ENCODE data around the gene SNCAIP. TPM values are rescaled to one million over a fixed set of nuclear protein-coding genes. Genes with fewer than 3 reads are reported as not detected.

SNCAIP gene
- total RNA-seq, 2 donors from 2014 or later: not detected

- no peak for ATAC-seq
- H3K27ac Mint-ChIP-seq: no peak overlapping the region
- H3K9me3 Mint-ChIP-seq: peaks cover 0 to 6% of the 10 kb centered on the region in 2 donors
- no peak for DNase-seq (ENCODE audit: low spot score in 2 of 2)
- peaks cover 0 to 12% of the 10 kb centered on the region in 2 donors for H3K36me3 Mint-ChIP-seq
Observed at GRCh38 chr5:122306461-122306860, 5.6 kb upstream of the SNCAIP start.

- H3K36me3 Mint-ChIP-seq: peaks cover 11 to 33% of the 10 kb centered on the region in 2 donors
- ATAC-seq (no peak), DNase-seq (ENCODE audit: low spot score in 2 of 2) (no peak)
- H3K9me3 Mint-ChIP-seq: peaks cover 0 to 6% of the 10 kb centered on the region in 2 donors
- no peak overlapping the region for H3K27ac Mint-ChIP-seq
Observed at GRCh38 chr5:122310889-122311288, 1.1 kb upstream of the SNCAIP start.

DNA sequence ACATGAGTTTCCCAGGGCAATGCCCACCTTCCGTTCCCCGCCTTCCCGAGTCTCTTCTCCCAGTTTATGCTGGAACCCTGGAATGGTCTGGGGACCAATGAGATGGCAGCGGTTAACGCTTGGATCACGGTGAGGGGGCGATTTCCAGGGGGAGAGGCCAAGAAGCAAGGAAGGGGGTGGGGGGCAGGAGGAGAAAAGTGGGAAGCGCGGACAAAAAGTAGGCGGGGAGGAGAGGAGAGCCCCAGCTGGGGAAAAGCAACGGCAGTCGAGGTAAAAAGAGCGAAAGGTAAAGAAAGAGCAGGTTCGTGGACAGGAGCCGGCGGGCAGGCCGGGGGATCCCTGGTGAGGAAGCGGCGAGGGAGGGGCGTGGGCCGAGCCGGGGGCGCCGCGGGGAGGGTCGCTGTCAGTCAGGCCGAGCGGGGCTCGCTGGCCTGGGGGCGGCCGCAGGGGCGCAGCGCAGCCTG lies 508 bp upstream of the SNCAIP start:
- Mint-ChIP-seq H3K36me3 (peaks cover 11 to 33% of the 10 kb centered on the region in 2 donors), H3K27ac (no peak overlapping the region), H3K9me3 (peaks cover 0 to 1% of the 10 kb centered on the region in 2 donors)
- DNase-seq (ENCODE audit: low spot score in 2 of 2) (no peak), ATAC-seq (no peak)

DNA sequence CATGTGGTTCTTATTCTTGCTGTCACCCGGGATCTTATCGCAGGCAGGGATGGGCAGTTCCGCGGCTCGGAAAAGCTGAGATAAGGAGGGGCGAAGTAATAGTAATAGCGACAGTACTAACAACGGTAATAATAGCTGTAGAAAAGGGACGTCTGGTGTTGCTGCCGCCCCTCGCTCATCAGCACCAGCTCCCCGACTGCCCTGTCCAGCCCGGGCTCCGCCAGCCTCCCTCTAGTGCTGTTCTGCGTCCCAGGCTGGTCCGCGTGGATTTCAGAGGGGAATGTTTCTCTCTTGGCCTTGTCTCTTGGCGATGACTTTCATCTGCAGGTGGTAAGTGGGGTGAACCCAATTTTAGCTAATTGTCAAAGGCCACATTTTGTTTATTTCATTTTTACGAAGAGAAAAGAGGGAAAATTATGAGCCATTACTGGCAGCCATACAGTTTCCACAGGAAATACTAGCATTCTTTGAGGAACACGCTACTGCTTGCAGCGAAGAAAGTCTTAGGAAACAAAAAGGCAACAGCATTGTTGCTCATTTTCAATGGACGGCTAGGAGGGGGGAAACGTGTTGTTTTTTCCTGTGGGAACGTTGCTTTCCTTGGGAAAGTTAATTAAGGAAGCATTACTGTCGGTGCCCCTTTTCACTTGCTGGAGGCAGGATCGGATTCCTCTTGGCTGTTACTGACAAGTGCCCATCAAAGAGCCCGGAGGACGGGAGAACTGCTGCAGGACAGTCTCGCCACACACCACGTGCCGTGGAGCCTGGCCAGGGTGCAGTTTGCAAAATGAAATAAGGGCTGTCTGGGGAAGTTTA lies 762 bp downstream of the SNCAIP start:
- ATAC-seq (no peak), DNase-seq (ENCODE audit: low spot score in 2 of 2) (no peak)
- H3K9me3 Mint-ChIP-seq: no peaks in the 10 kb centered on the region
- H3K36me3 Mint-ChIP-seq: peaks cover 11 to 33% of the 10 kb centered on the region in 2 donors
- no peak overlapping the region for H3K27ac Mint-ChIP-seq

- DNase-seq (ENCODE audit: low spot score in 2 of 2) (no peak), ATAC-seq (no peak)
- Mint-ChIP-seq H3K9me3 (no peaks in the 10 kb centered on the region), H3K27ac (no peak overlapping the region), H3K36me3 (peaks cover 11 to 33% of the 10 kb centered on the region in 2 donors)
Observed at GRCh38 chr5:122314036-122314435, 2.0 kb downstream of the SNCAIP start.

- ATAC-seq (no peak), DNase-seq (ENCODE audit: low spot score in 2 of 2) (no peak)
- no peaks in the 10 kb centered on the region for H3K9me3 Mint-ChIP-seq
- H3K36me3 Mint-ChIP-seq: peaks cover 11 to 27% of the 10 kb centered on the region in 2 donors
- no peak overlapping the region for H3K27ac Mint-ChIP-seq
Observed at GRCh38 chr5:122315521-122315920, 3.5 kb downstream of the SNCAIP start.

DNA sequence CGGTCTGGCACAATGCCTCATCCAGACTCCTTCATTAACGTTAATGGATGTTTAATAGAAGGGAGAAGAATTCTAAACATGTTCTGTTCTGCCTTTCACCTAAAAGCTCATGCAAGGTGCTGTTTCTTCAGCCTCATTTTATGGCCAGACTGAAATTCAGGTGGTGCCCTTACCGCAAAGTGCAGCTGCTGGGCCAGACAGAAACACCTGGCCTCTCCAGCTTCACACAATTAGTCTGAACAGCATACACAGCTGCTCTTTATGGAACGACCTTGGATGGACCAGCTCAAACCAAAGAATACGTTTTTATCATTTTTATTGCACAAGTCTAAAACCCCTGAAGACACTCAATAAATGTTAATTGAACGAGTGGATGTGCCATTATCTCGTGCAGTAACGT lies 4.6 kb downstream of the SNCAIP start:
- Mint-ChIP-seq H3K9me3 (no peaks in the 10 kb centered on the region), H3K27ac (no peak overlapping the region), H3K36me3 (peaks cover 11 to 21% of the 10 kb centered on the region in 2 donors)
- no peak for DNase-seq (ENCODE audit: low spot score in 2 of 2)
- no peak for ATAC-seq

GRCh38 chr5:122319897-122320296 lies 7.9 kb downstream of the SNCAIP start:
- Mint-ChIP-seq H3K27ac (no peak overlapping the region), H3K9me3 (no peaks in the 10 kb centered on the region), H3K36me3 (peaks cover 0 to 5% of the 10 kb centered on the region in 2 donors)
- DNase-seq (ENCODE audit: low spot score in 2 of 2): no peak
- no peak for ATAC-seq

GRCh38 chr5:122321921-122322320 lies 9.9 kb downstream of the SNCAIP start:
- Mint-ChIP-seq H3K9me3 (no peaks in the 10 kb centered on the region), H3K36me3 (no peaks in the 10 kb centered on the region), H3K27ac (no peak overlapping the region)
- ATAC-seq: no peak
- no peak for DNase-seq (ENCODE audit: low spot score in 2 of 2)

GRCh38 chr5:122322801-122323548 lies 10.9 kb downstream of the SNCAIP start:
- Mint-ChIP-seq H3K27ac (no peak overlapping the region), H3K36me3 (no peaks in the 10 kb centered on the region), H3K9me3 (no peaks in the 10 kb centered on the region)
- ATAC-seq: no peak
- no peak for DNase-seq (ENCODE audit: low spot score in 2 of 2)

DNA sequence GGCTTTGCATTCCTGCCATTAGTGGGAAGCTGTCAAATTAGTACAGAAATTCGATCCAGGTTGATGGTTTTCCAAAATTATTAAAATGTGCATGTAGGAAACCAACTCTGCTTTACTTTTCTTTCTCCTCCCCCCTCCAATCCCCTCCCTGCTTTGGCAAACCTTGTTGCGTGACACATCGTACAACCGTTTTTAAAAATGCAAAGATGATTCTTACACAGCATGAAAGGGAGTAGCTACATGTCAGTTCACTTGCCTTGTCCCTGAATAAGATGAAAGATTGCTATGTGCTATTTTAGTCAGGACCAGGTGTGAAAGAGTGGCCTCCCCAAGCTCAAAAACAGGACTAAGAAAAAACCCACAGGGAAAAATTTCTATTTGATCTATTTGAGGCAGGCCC lies 11.7 kb downstream of the SNCAIP start:
- DNase-seq (ENCODE audit: low spot score in 2 of 2): no peak
- no peak overlapping the region for H3K27ac Mint-ChIP-seq
- ATAC-seq: no peak
- no peaks in the 10 kb centered on the region for H3K9me3 Mint-ChIP-seq
- no peaks in the 10 kb centered on the region for H3K36me3 Mint-ChIP-seq

- ATAC-seq: no peak
- no peaks in the 10 kb centered on the region for H3K36me3 Mint-ChIP-seq
- H3K27ac Mint-ChIP-seq: no peak overlapping the region
- DNase-seq (ENCODE audit: low spot score in 2 of 2): no peak
- no peaks in the 10 kb centered on the region for H3K9me3 Mint-ChIP-seq
Observed at GRCh38 chr5:122327110-122327509, 15.1 kb downstream of the SNCAIP start.

DNA sequence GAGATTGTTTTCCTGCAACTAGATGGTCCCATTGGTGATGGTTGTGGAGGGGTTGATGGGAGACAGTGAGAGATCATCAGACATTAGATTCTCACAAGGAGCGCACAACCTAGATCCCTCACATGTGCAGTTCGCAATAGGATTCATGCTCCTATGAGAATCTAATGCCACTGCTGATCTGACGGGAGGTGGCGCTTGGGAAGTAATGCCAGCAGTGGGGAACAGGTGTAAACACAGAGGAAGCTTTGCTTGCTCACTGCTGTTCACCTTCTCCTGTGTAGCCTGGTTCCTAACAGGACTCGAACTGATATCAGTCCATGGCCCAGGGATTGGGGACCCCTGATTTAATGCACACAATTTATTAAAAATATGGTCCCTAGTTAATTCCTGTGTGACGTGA lies 18.8 kb downstream of the SNCAIP start:
- no peak overlapping the region for H3K27ac Mint-ChIP-seq
- ATAC-seq (no peak), DNase-seq (ENCODE audit: low spot score in 2 of 2) (no peak)
- H3K36me3 Mint-ChIP-seq: no peaks in the 10 kb centered on the region
- H3K9me3 Mint-ChIP-seq: peaks cover 0 to 3% of the 10 kb centered on the region in 2 donors

- H3K27ac Mint-ChIP-seq: no peak overlapping the region
- no peaks in the 10 kb centered on the region for H3K36me3 Mint-ChIP-seq
- DNase-seq (ENCODE audit: low spot score in 2 of 2): no peak
- peaks cover 0 to 3% of the 10 kb centered on the region in 2 donors for H3K9me3 Mint-ChIP-seq
- ATAC-seq: no peak
Observed at GRCh38 chr5:122332599-122333555, 20.8 kb downstream of the SNCAIP start.

DNA sequence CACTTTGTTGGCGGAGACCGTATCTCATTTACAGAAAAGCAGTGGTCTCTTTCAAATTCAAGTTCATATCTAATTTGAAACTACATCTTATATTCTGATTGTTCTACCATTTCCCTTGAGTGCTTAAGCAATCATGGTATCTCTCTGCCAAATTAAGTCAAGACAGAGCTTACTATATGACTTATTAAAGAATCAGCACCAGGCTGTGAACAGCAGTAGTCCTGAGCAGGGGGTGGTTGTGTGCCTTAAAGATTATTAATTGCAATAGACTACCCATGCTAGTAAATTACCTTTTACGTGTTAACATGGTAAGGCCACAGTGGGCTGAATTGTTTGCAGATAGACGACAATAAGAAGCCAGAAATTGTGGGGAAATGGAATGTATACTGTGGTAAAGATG lies 21.5 kb downstream of the SNCAIP start:
- DNase-seq (ENCODE audit: low spot score in 2 of 2) (no peak), ATAC-seq (no peak)
- Mint-ChIP-seq H3K9me3 (peaks cover 0 to 3% of the 10 kb centered on the region in 2 donors), H3K27ac (no peak overlapping the region), H3K36me3 (no peaks in the 10 kb centered on the region)

GRCh38 chr5:122339591-122339990 lies 27.6 kb downstream of the SNCAIP start:
- Mint-ChIP-seq H3K36me3 (no peaks in the 10 kb centered on the region), H3K9me3 (no peaks in the 10 kb centered on the region), H3K27ac (no peak overlapping the region)
- no peak for ATAC-seq
- DNase-seq (ENCODE audit: low spot score in 2 of 2): no peak

Data from activated naive CD4-positive, alpha-beta T cell treated with anti-CD3 and anti-CD28 coated beads, Interleukin-2, amount 50 U/mL, for 72 hours (primary cell).